HEK293 (cell line): Measurements from ENCODE around the gene NOP9.

Experiments
- CTCF ChIA-PET: fragments of 350-600 bp; formaldehyde crosslinking; extraction: SDS; loops from one replicate; lab custom pipeline; 2021; ENCODE audit warnings: antibody characterized with exemption; lab: Yijun Ruan, JAX
- POLR2A ChIA-PET: fragments of 300-600 bp; formaldehyde crosslinking; extraction: SDS; loops from one replicate; lab custom pipeline; 2020; ENCODE audit warnings: antibody characterized with exemption, inconsistent platforms; lab: Yijun Ruan, JAX
- H3K27ac ChIP-seq: fragments of 200-500 bp; sonication (Bioruptor generic); 2 replicates; pipeline ENCODE4 v1.5.1; 2014; ENCODE audit warnings: low read depth, low read length, control low read depth, inconsistent platforms; ENCODE audit errors: extremely low read depth
- H3K36me3 ChIP-seq, 2 experiments: fragments of 200-500 bp in 1 of 2; sonication (Bioruptor generic) in 1 of 2; 1 replicate in 1 of 2; 2 replicates in 1 of 2; pipeline ENCODE4 v1.5.1; 2014 to 2017; ENCODE audit warnings: inconsistent platforms in 2 of 2, low read length in 2 of 2; ENCODE audit not compliant: control insufficient read depth in 2 of 2, insufficient read depth in 1 of 2
- H3K4me1 ChIP-seq: fragments of 200-500 bp; sonication (Bioruptor generic); 2 replicates; pipeline ENCODE4 v1.5.1; 2014; ENCODE audit warnings: mild to moderate bottlenecking, low read length, inconsistent platforms; ENCODE audit not compliant: control insufficient read depth, insufficient read depth
- H3K4me3 ChIP-seq: 2 replicates; pipeline ENCODE4 v1.5.1; 2011; ENCODE audit warnings: low read depth, mild to moderate bottlenecking, control low read depth, low read length, moderate library complexity
- H3K9me3 ChIP-seq: fragments of 200-500 bp; sonication (Bioruptor generic); 2 replicates; pipeline ENCODE4 v1.5.1; 2014; ENCODE audit warnings: low read depth, low read length, inconsistent platforms; ENCODE audit not compliant: control insufficient read depth, insufficient read depth
- BCL11B ChIP-seq: fragments of 450-650 bp; formaldehyde crosslinking; IDR thresholded peaks from 2 replicates; pipeline ENCODE4 v1.5.1; 2016; ENCODE audit warnings: low read depth, missing biosample characterization, missing genetic modification characterization
- HOXD13 ChIP-seq: sonication (generic); formaldehyde crosslinking; IDR thresholded peaks from 2 replicates; pipeline ENCODE4 v1.8.0; 2022; ENCODE audit warnings: missing genetic modification reagents, borderline replicate concordance
- MZF1 ChIP-seq: fragments of 450-650 bp; formaldehyde crosslinking; IDR thresholded peaks from 2 replicates; pipeline ENCODE4 v1.5.1; 2017; ENCODE audit warnings: missing biosample characterization, missing genetic modification characterization, borderline replicate concordance
- PRDM1 ChIP-seq: fragments of 450-650 bp; formaldehyde crosslinking; IDR thresholded peaks from 2 replicates; pipeline ENCODE4; 2016; ENCODE audit warnings: missing biosample characterization, missing genetic modification characterization
- SCRT1 ChIP-seq: fragments of 450-650 bp; formaldehyde crosslinking; IDR thresholded peaks from 2 replicates; pipeline ENCODE4 v1.5.1; 2016; ENCODE audit warnings: missing biosample characterization, missing genetic modification characterization, borderline replicate concordance
- ZNF112 ChIP-seq: fragments of 450-650 bp; formaldehyde crosslinking; IDR thresholded peaks from 2 replicates; pipeline ENCODE4 v1.5.0; 2017; ENCODE audit warnings: missing biosample characterization, missing genetic modification characterization
- ZNF114 ChIP-seq: fragments of 450-650 bp; formaldehyde crosslinking; IDR thresholded peaks from 2 replicates; pipeline ENCODE4 v1.5.0; 2017; ENCODE audit warnings: missing biosample characterization, missing genetic modification characterization
- ZNF157 ChIP-seq: fragments of 450-650 bp; formaldehyde crosslinking; IDR thresholded peaks from 2 replicates; pipeline ENCODE4 v1.5.1; 2016; ENCODE audit warnings: missing biosample characterization, missing genetic modification characterization
- ZNF214 ChIP-seq: fragments of 450-650 bp; formaldehyde crosslinking; IDR thresholded peaks from 2 replicates; pipeline ENCODE4 v1.5.1; 2017; ENCODE audit warnings: missing biosample characterization, mild to moderate bottlenecking, missing genetic modification characterization, borderline replicate concordance
- ZNF221 ChIP-seq: fragments of 450-650 bp; formaldehyde crosslinking; IDR thresholded peaks from 2 replicates; pipeline ENCODE4 v1.5.1; 2017; ENCODE audit warnings: missing biosample characterization, missing genetic modification characterization, borderline replicate concordance
- ZNF394 ChIP-seq: fragments of 450-650 bp; formaldehyde crosslinking; IDR thresholded peaks from 2 replicates; pipeline ENCODE4 v1.5.1; 2016; ENCODE audit warnings: missing biosample characterization, missing genetic modification characterization, mild to moderate bottlenecking, moderate library complexity, borderline replicate concordance
- ZNF404 ChIP-seq: fragments of 450-650 bp; formaldehyde crosslinking; IDR thresholded peaks from 2 replicates; pipeline ENCODE4 v1.5.1; 2017; ENCODE audit warnings: missing biosample characterization, missing genetic modification characterization
- ZNF423 ChIP-seq: fragments of 450-650 bp; formaldehyde crosslinking; IDR thresholded peaks from 2 replicates; pipeline ENCODE4 v1.5.1; 2016; ENCODE audit warnings: missing biosample characterization, missing genetic modification characterization
- ZNF529 ChIP-seq: fragments of 450-650 bp; formaldehyde crosslinking; IDR thresholded peaks from 2 replicates; pipeline ENCODE4 v1.5.1; 2017; ENCODE audit warnings: missing genetic modification characterization, missing biosample characterization; ENCODE audit not compliant: insufficient replicate concordance
- ZNF600 ChIP-seq: fragments of 450-650 bp; formaldehyde crosslinking; IDR thresholded peaks from 2 replicates; pipeline ENCODE4 v1.5.1; 2016; ENCODE audit warnings: missing biosample characterization, missing genetic modification characterization
- ZNF664 ChIP-seq: fragments of 450-650 bp; formaldehyde crosslinking; IDR thresholded peaks from 2 replicates; pipeline ENCODE4 v1.5.1; 2016; ENCODE audit warnings: missing biosample characterization, missing genetic modification characterization
- ZNF76 ChIP-seq: fragments of 450-650 bp; formaldehyde crosslinking; IDR thresholded peaks from 2 replicates; pipeline ENCODE4; 2016; ENCODE audit warnings: low read depth, missing biosample characterization, missing genetic modification characterization, borderline replicate concordance
- ZSCAN16 ChIP-seq: fragments of 450-650 bp; formaldehyde crosslinking; IDR thresholded peaks from 2 replicates; pipeline ENCODE4 v1.5.1; 2016; ENCODE audit warnings: missing biosample characterization, missing genetic modification characterization
- ZXDB ChIP-seq: fragments of 450-650 bp; formaldehyde crosslinking; IDR thresholded peaks from 2 replicates; pipeline ENCODE4 v1.5.1; 2016; ENCODE audit warnings: missing biosample characterization, missing genetic modification characterization

Gene NOP9

GRCh38 chr14:24347134-24347533 lies 47.5 kb downstream of the NOP9 start (continued):
- TF ChIP-seq ZNF76 (tag by site-specific recombination) = no peak

DNA sequence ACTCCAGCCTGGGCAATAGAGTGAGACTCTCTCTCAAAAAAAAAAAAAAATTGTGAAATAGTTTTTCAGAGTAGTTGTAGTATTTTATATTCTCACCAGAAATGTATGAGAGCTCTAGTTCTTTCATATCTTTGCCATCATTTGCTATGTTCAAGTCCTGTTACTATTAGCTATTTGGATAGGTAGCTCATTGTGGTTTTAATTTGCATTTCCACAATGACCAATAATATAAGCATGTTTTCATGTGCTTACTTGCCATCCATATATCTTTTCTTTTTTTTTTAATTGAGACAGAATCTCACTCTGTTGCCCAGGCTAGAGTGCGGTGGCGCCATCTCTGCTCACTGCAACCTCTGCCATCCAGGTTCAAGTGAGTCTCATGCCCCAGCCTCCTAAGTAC lies 48.5 kb downstream of the NOP9 start:
- no peak overlapping the region for H3K4me3 ChIP-seq
- H3K9me3 ChIP-seq = no peaks in the 10 kb centered on the region
- no peaks in the 10 kb centered on the region for H3K4me1 ChIP-seq
- H3K27ac ChIP-seq = no peak overlapping the region
- TF ChIP-seq ZNF394 (tag by site-specific recombination) (no peak), HOXD13 (CRISPR knock-in tag) (no peak), MZF1 (tag by site-specific recombination) (no peak), ZNF112 (no peak), ZSCAN16 (tag by site-specific recombination) (no peak), SCRT1 (tag by site-specific recombination) (no peak), ZNF423 (tag by site-specific recombination) (no peak), ZXDB (tag by site-specific recombination) (no peak), ZNF221 (tag by site-specific recombination) (no peak), ZNF114 (tag by site-specific recombination) (no peak), PRDM1 (tag by site-specific recombination) (no peak), ZNF214 (no peak), ZNF404 (tag by site-specific recombination) (no peak), ZNF600 (tag by site-specific recombination) (no peak), ZNF529 (tag by site-specific recombination) (no peak)
- H3K36me3 ChIP-seq = no peaks in the 10 kb centered on the region
- ChIA-PET POLR2A (no interaction called here), CTCF (interaction anchor here (0.6 to 1.7 kb wide), 8 partner anchors 10 to 106 kb away, joined by 3 to 12 read pairs (median 4); partner anchors contain the start of gene TINF2)

GRCh38 chr14:24349742-24350141 lies 50.1 kb downstream of the NOP9 start:
- no peaks in the 10 kb centered on the region for H3K9me3 ChIP-seq
- no peaks in the 10 kb centered on the region for H3K36me3 ChIP-seq
- CTCF ChIA-PET = interaction anchor here (0.6 to 1.6 kb wide), 3 partner anchors 16 to 94 kb away, joined by 3 to 9 read pairs (median 3); partner anchors contain the start of gene CIDEB
- no peak for TF ChIP-seq BCL11B (tag by site-specific recombination)
- no peak for TF ChIP-seq ZNF157
- H3K4me1 ChIP-seq = no peaks in the 10 kb centered on the region
- POLR2A ChIA-PET = no interaction called here
- no peak overlapping the region for H3K4me3 ChIP-seq
- H3K27ac ChIP-seq = no peak overlapping the region

GRCh38 chr14:24351517-24351916 lies 51.9 kb downstream of the NOP9 start:
- CTCF ChIA-PET = interaction anchor here (0.9 to 2.2 kb wide), 11 partner anchors 10 to 89 kb away, joined by 3 to 13 read pairs (median 5); partner anchors contain the start of genes ADCY4 and TGM1
- H3K4me3 ChIP-seq = no peak overlapping the region
- POLR2A ChIA-PET = no interaction called here
- H3K9me3 ChIP-seq = no peaks in the 10 kb centered on the region
- no peaks in the 10 kb centered on the region for H3K4me1 ChIP-seq
- no peaks in the 10 kb centered on the region for H3K36me3 ChIP-seq
- no peak for TF ChIP-seq ZNF664 (tag by site-specific recombination)
- TF ChIP-seq ZNF600 (tag by site-specific recombination) = peak; percentile 46; the same call in 1 of the 2 replicates
- H3K27ac ChIP-seq = no peak overlapping the region
